OCI-LY1 (cell line): Measurements from ENCODE around the gene B4GALT6.

Source experiments
- H2AFZ ChIP-seq: fragments of 200-600 bp; sonication (generic), shearing (Covaris generic); 2 replicates; pipeline ENCODE4 v1.6.0; 2014; ENCODE audit warnings: antibody characterized with exemption, mild to moderate bottlenecking, low read length
- H3F3A ChIP-seq: fragments of 200-600 bp; sonication (generic), shearing (Covaris generic); 2 replicates; pipeline ENCODE4 v1.6.0; 2014; ENCODE audit warnings: mild to moderate bottlenecking, antibody characterized with exemption, low read length, moderate library complexity; ENCODE audit not compliant: insufficient read depth
- H3K27ac ChIP-seq: fragments of 200-600 bp; sonication (generic); 2 replicates; pipeline ENCODE4 v1.5.1; 2014; ENCODE audit warnings: low read length, mixed run types, mild to moderate bottlenecking, low read depth; ENCODE audit not compliant: poor library complexity, severe bottlenecking
- H3K27me3 ChIP-seq: fragments of 200-600 bp; sonication (generic); 2 replicates; pipeline ENCODE4 v1.6.0; 2014; ENCODE audit warnings: antibody characterized with exemption, mild to moderate bottlenecking, low read length, moderate library complexity; ENCODE audit not compliant: insufficient read depth
- H3K36me3 ChIP-seq: fragments of 200-600 bp; sonication (generic); 2 replicates; pipeline ENCODE4 v1.6.1; 2014; ENCODE audit warnings: mild to moderate bottlenecking, antibody characterized with exemption, low read length, moderate library complexity, mixed read lengths; ENCODE audit not compliant: insufficient read depth
- H3K4me1 ChIP-seq: fragments of 200-600 bp; sonication (generic); 2 replicates; pipeline ENCODE4 v1.5.1; 2014; ENCODE audit warnings: mild to moderate bottlenecking, low read length, moderate library complexity; ENCODE audit not compliant: insufficient read depth, severe bottlenecking
- H3K4me2 ChIP-seq: fragments of 200-600 bp; sonication (generic), shearing (Covaris generic); 2 replicates; pipeline ENCODE4 v1.6.1; 2014; ENCODE audit warnings: low read length
- H3K4me3 ChIP-seq: fragments of 200-600 bp; sonication (generic); 2 replicates; pipeline ENCODE4 v1.5.1; 2014; ENCODE audit warnings: low read length, low read depth, mild to moderate bottlenecking, mixed read lengths; ENCODE audit not compliant: poor library complexity, severe bottlenecking
- H3K79me2 ChIP-seq: fragments of 200-600 bp; shearing (Covaris generic); 2 replicates; pipeline ENCODE4 v1.6.1; 2016; ENCODE audit warnings: mixed run types, low read length, mixed read lengths; ENCODE audit not compliant: insufficient read depth
- H3K9ac ChIP-seq: fragments of 200-600 bp; sonication (generic), shearing (Covaris generic); 2 replicates; pipeline ENCODE4 v1.6.1; 2014; ENCODE audit warnings: mild to moderate bottlenecking, low read length, mixed read lengths
- H3K9me2 ChIP-seq: fragments of 200-600 bp; sonication (generic), shearing (Covaris generic); 2 replicates; pipeline ENCODE4 v1.6.1; 2014; ENCODE audit warnings: low read depth, mild to moderate bottlenecking, low read length, mixed read lengths
- H3K9me3 ChIP-seq: fragments of 200-600 bp; shearing (Covaris generic); 2 replicates; pipeline ENCODE4 v1.6.1; 2014; ENCODE audit warnings: low read length, mixed read lengths
- H4K20me1 ChIP-seq: fragments of 200-600 bp; sonication (generic), shearing (Covaris generic); 2 replicates; pipeline ENCODE4 v1.6.0; 2016; ENCODE audit warnings: mild to moderate bottlenecking, low read length; ENCODE audit not compliant: insufficient read depth
- EZH2 ChIP-seq: fragments of 200-600 bp; sonication (generic), shearing (Covaris generic); IDR thresholded peaks from 2 replicates; pipeline ENCODE4 v1.8.0; 2017; ENCODE audit warnings: borderline replicate concordance, mixed run types, mild to moderate bottlenecking, antibody characterized with exemption, low read length, moderate library complexity, mixed read lengths
- TF ChIP-seq, protein P1 (sequence below): fragments of 200-600 bp; sonication (generic), shearing (Covaris generic); IDR thresholded peaks from 2 replicates; pipeline ENCODE4 v1.5.1; 2017; ENCODE audit warnings: mild to moderate bottlenecking, antibody characterized with exemption, low read length, moderate library complexity, mixed read lengths

Gene B4GALT6

GRCh38 chr18:31645411-31645810, 39.0 kb downstream of the B4GALT6 start:
- Histone ChIP-seq H3K9ac (no peak overlapping the region), H4K20me1 (no peaks in the 10 kb centered on the region), H3K79me2 (no peaks in the 10 kb centered on the region), H3K27ac (no peak overlapping the region), H3K4me1 (no peaks in the 10 kb centered on the region), H3K4me2 (no peak overlapping the region), H3K9me2 (no peaks in the 10 kb centered on the region), H2AFZ (no peak overlapping the region), H3F3A (no peaks in the 10 kb centered on the region), H3K36me3 (no peaks in the 10 kb centered on the region), H3K27me3 (no peaks in the 10 kb centered on the region), H3K4me3 (no peak overlapping the region), H3K9me3 (no peaks in the 10 kb centered on the region)
- TF ChIP-seq, protein P1, sequence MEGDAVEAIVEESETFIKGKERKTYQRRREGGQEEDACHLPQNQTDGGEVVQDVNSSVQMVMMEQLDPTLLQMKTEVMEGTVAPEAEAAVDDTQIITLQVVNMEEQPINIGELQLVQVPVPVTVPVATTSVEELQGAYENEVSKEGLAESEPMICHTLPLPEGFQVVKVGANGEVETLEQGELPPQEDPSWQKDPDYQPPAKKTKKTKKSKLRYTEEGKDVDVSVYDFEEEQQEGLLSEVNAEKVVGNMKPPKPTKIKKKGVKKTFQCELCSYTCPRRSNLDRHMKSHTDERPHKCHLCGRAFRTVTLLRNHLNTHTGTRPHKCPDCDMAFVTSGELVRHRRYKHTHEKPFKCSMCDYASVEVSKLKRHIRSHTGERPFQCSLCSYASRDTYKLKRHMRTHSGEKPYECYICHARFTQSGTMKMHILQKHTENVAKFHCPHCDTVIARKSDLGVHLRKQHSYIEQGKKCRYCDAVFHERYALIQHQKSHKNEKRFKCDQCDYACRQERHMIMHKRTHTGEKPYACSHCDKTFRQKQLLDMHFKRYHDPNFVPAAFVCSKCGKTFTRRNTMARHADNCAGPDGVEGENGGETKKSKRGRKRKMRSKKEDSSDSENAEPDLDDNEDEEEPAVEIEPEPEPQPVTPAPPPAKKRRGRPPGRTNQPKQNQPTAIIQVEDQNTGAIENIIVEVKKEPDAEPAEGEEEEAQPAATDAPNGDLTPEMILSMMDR = no peak
- no peak for TF ChIP-seq EZH2

DNA sequence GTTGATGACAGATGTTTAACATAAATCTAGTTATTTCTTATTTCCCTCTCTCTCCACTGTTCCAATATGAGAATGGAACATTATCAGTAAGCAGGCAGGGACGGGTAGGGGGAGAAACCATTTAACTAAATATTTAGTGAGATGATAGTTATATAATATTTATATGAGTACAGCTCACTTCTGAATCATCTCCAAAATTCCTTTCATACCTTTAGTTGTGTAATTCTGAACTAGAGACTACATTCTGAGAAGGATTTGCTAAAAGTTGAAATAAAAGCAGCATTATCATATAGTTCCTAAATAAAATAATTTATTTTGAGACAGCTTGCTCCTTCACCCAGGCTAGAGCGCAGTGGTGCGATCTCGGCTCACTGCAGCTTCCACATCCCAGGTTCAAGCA, 41.4 kb downstream of the B4GALT6 start:
- TF ChIP-seq, protein P1 = no peak
- no peak for TF ChIP-seq EZH2

DNA sequence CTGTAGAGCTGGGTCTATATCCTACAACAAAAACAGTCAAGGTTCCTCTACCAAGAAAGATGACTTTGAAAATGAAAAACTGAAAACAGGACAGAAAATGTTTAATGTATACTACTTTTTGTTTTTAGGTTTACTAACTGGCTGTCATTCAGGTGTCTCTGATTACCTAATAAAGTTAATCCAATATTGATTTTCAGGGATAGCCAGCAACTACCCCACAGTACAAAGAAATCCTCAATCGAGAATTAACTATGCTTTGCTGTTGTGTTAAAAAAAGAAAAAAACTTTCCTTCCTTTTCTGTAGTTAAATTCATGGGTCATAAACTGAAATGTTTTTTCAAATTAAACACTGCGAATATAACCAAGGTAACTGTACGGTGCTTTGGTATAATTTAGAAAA, 46.9 kb downstream of the B4GALT6 start:
- no peaks in the 10 kb centered on the region for H3K27me3 ChIP-seq
- H3K4me2 ChIP-seq = no peak overlapping the region
- H2AFZ ChIP-seq = no peak overlapping the region
- H3K9me3 ChIP-seq = no peaks in the 10 kb centered on the region
- no peaks in the 10 kb centered on the region for H3K36me3 ChIP-seq
- H3K4me3 ChIP-seq = no peak overlapping the region
- no peaks in the 10 kb centered on the region for H3K4me1 ChIP-seq
- no peaks in the 10 kb centered on the region for H3F3A ChIP-seq
- no peaks in the 10 kb centered on the region for H3K9me2 ChIP-seq
- no peak overlapping the region for H3K9ac ChIP-seq
- H3K79me2 ChIP-seq = no peaks in the 10 kb centered on the region
- H4K20me1 ChIP-seq = no peaks in the 10 kb centered on the region
- H3K27ac ChIP-seq = no peak overlapping the region
- TF ChIP-seq EZH2 = no peak
- TF ChIP-seq, protein P1 = no peak

More for the DNA sequence above, 41.4 kb downstream of the B4GALT6 start:
- Histone ChIP-seq H3K9me3 (no peaks in the 10 kb centered on the region), H3K36me3 (no peaks in the 10 kb centered on the region), H4K20me1 (no peaks in the 10 kb centered on the region), H3K27ac (no peak overlapping the region), H3K9me2 (no peaks in the 10 kb centered on the region), H3K4me1 (no peaks in the 10 kb centered on the region), H3K4me3 (no peak overlapping the region), H2AFZ (no peak overlapping the region), H3K9ac (no peak overlapping the region), H3F3A (no peaks in the 10 kb centered on the region), H3K79me2 (no peaks in the 10 kb centered on the region), H3K4me2 (no peak overlapping the region), H3K27me3 (no peaks in the 10 kb centered on the region)
